ENCODE measurements around the gene PRPF8. TPM values are rescaled to one million over a fixed set of nuclear protein-coding genes. Genes with fewer than 3 reads are reported as not detected.
A peak's percentile ranks its signal among the peaks of the same experiment; 100 is the strongest.

PRPF8 gene
- total and polyA plus RNA-seq, 2 of the 13 experiments (the other 11 are each of a cell fraction or from before 2014, with no cell fraction given): 112 to 179 TPM

DNA sequence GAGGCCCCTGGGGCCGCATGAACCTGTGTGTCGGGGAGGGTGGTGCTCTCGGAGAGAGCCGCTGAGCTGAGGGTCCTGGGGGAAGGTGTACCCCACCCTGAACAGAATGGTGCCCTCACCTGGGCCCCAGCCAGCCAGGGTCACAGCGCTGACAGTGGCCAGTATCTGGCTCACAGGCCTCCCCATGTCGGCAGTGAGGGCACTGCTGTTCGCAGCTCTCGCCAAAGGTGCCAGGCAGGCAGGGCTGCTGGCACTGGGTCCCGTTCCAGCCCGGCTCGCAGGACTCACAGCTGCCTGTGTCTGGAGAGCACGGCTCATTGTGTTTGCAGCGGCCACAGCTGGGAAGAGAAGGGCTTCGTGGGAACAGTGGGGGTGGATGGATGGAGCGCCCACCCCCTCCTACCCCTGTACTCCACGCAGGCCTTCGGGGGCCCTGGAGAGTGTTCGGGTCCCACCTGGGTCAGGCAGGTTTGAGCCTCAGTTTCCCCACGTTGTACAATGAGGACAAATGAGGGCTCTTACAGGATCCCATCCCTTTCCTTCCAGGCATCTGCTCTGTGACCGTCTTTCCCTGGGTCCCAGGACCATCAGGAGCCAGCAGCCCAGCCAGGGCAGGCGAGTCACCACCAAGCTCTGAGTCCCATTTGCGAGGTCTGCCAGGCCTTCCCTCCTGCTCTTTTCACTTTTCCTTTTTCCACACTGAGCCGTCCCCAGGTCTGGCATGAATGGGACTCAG, 44.2 kb downstream of the PRPF8 start:
- intact Hi-C loops (cut with micrococcal nuclease; ENCODE audit: unreplicated experiment): no loop called here
- Histone ChIP-seq H3K27ac (ENCODE audit: extremely low read length, insufficient read depth, low read length) (no peak overlapping the region), H3K4me2 (ENCODE audit: low read depth, low read length) (peak overlapping the region; percentile 2; the same call in 1 of the 2 replicates), H3K27me3 (ENCODE audit: control insufficient read depth in 1 of 2, insufficient read depth in 2 of 2, low read length in 2 of 2) (peaks cover 5 to 46% of the 10 kb centered on the region in 2 experiments; a peak in 4 of 5 replicates), H3K9ac (ENCODE audit: insufficient read depth, low read depth, low read length) (no peak overlapping the region), H3K9me3 (ENCODE audit: low read length) (no peaks in the 10 kb centered on the region), H3K4me3 (replicated peaks in 1 of 3; ENCODE audit: insufficient read depth in 1 of 3, low read depth in 2 of 3, low read length in 3 of 3) (no peak overlapping the region), H3K79me2 (ENCODE audit: insufficient read depth, low read length) (no peaks in the 10 kb centered on the region), H3K4me1 (ENCODE audit: insufficient read depth, low read length) (peaks cover 53% of the 10 kb centered on the region), H2AFZ (ENCODE audit: low read length) (no peak overlapping the region), H4K20me1 (ENCODE audit: insufficient read depth, low read length) (no peaks in the 10 kb centered on the region), H3K36me3 (replicated peaks in 1 of 2; ENCODE audit: control insufficient read depth in 1 of 2, insufficient read depth in 2 of 2, low read length in 2 of 2) (no peaks in the 10 kb centered on the region)
- POLR2A ChIA-PET: interaction anchor here (1.0 to 1.6 kb wide), 3 partner anchors 9 to 76 kb away, joined by 6 to 7 read pairs (median 6); partner anchors contain the start of genes RILP and SLC43A2
- in situ Hi-C loops (cut with HindIII; ENCODE audit: extremely low pct_ligation_motif_present, low pct_unique_long_range_greater_than_20kb): no loop called here
- ATAC-seq: peak; percentile 4; the same call in 1 of the 3 replicates
- 32% methylated on average over 6 of the region's 23 CpGs for WGBS (ENCODE audit: low lambda C conversion rate)
- no peak for FAIRE-seq
- CTCF ChIA-PET (ENCODE audit: low intra/inter-chr PET ratio, low total read pairs): no interaction called here
- no peak for TF ChIP-seq PHF5A (CRISPR knock-in tag; IDR thresholded peaks at IDR 0.05; ENCODE audit: low read depth, unreplicated experiment)
- peak; percentile 64 for TF ChIP-seq AGO1 (IDR thresholded peaks at IDR 0.05; ENCODE audit: low read depth, low read length, poor library complexity, severe bottlenecking)
- TF ChIP-seq HNRNPL (IDR thresholded peaks at IDR 0.05; ENCODE audit: low read depth, low read length): 0 out of 2 replicates have a peak, but pooled peaks have one; percentile 46
- peak; percentile 48 for TF ChIP-seq AGO2 (optimal IDR thresholded peaks at IDR 0.05; ENCODE audit: low read depth, low read length)
- peak; percentile 30; the same call in 1 of the 2 replicates for TF ChIP-seq NRL (CRISPR knock-in tag; IDR thresholded peaks at IDR 0.05; ENCODE audit: borderline replicate concordance)
- TF ChIP-seq AHDC1 (CRISPR knock-in tag; IDR thresholded peaks at IDR 0.05; ENCODE audit: borderline replicate concordance): no peak
- no peak for TF ChIP-seq DNMT3B (CRISPR knock-in tag; conservative IDR thresholded peaks at IDR 0.05)
- no TSS peak for BruUV-seq (replicated peaks)
- DNase-seq (ENCODE audit: low spot score): no peak
